GM19467 (cell line): ENCODE data around the gene MYOT.

Experiments
- ATAC-seq: cut with Tn5 transposase; IDR thresholded peaks from one replicate; pipeline ENCODE4 v1.9.1; 2021; ENCODE audit warnings: mild to moderate bottlenecking, moderate library complexity; ENCODE audit not compliant: unreplicated experiment

Gene MYOT

GRCh38 chr5:137899493-137899892, 31.8 kb downstream of the MYOT start:
- ATAC-seq: no peak

GRCh38 chr5:137901011-137901817, 33.6 kb downstream of the MYOT start:
- ATAC-seq: no peak

- no peak for ATAC-seq
Observed at GRCh38 chr5:137902408-137903133, 34.9 kb downstream of the MYOT start.

GRCh38 chr5:137914758-137915157, 47.1 kb downstream of the MYOT start:
- ATAC-seq: no peak

- ATAC-seq: no peak
Observed at GRCh38 chr5:137916923-137917322, 49.3 kb downstream of the MYOT start.

GRCh38 chr5:137921931-137922330, 54.3 kb downstream of the MYOT start:
- ATAC-seq: no peak

- ATAC-seq: no peak
Observed at GRCh38 chr5:137923856-137924255, 56.2 kb downstream of the MYOT start.

- no peak for ATAC-seq
Observed at GRCh38 chr5:137932800-137933199, 65.1 kb downstream of the MYOT start.

- no peak for ATAC-seq
Observed at GRCh38 chr5:137933491-137933911, 65.8 kb downstream of the MYOT start.

GRCh38 chr5:137935190-137935589, 67.5 kb downstream of the MYOT start:
- no peak for ATAC-seq

- ATAC-seq: no peak
Observed at GRCh38 chr5:137935694-137936093, 68.0 kb downstream of the MYOT start.
